MG63 (cell line): Measurements from ENCODE around the gene PADI2. TPM values are rescaled to one million over a fixed set of nuclear protein-coding genes. Genes with fewer than 3 reads are reported as not detected.
A peak's percentile ranks its signal among the peaks of the same experiment; 100 is the strongest.

Experiments
- DNase-seq: peaks from one replicate; pipeline ENCODE4 v3.0.0-alpha.2; 2020
- H3K27me3 ChIP-seq: fragments of 250-450 bp; sonication (Bioruptor Pico); 2 replicates; pipeline ENCODE4 v1.5.1; 2020; ENCODE audit warnings: mild to moderate bottlenecking, moderate library complexity
- H3K36me3 ChIP-seq: fragments of 250-450 bp; sonication (Bioruptor Pico); 2 replicates; pipeline ENCODE4 v1.5.1; 2020; ENCODE audit warnings: mild to moderate bottlenecking, moderate library complexity
- H3K4me3 ChIP-seq: fragments of 250-450 bp; sonication (Bioruptor Pico); 2 replicates; pipeline ENCODE4 v1.5.1; 2020; ENCODE audit warnings: mild to moderate bottlenecking, moderate library complexity
- H3K9me3 ChIP-seq: fragments of 250-450 bp; sonication (Bioruptor Pico); 2 replicates; pipeline ENCODE4 v1.5.1; 2020; ENCODE audit warnings: mild to moderate bottlenecking, moderate library complexity
- total RNA-seq: library from RNA; depleted of rRNA; stranded (reverse); fragments of >200 nt; shearing (Covaris generic); gene quantifications from 2 replicates; pipeline ENCODE4 v1.2.3, GENCODE V29; 2014; ENCODE audit warnings: low replicate concordance; rRNA removed

PADI2 gene
- total RNA-seq, 1 experiment from 2014 or later, result not detected

- H3K27me3 ChIP-seq, result no peaks in the 10 kb centered on the region
- H3K9me3 ChIP-seq, result no peaks in the 10 kb centered on the region
- no peak overlapping the region for H3K4me3 ChIP-seq
- H3K36me3 ChIP-seq, result peaks cover 59% of the 10 kb centered on the region
- DNase-seq, result no peak
Observed at GRCh38 chr1:17030206-17030605, 89.0 kb downstream of the PADI2 start.

GRCh38 chr1:17028662-17029188, 90.5 kb downstream of the PADI2 start:
- Histone ChIP-seq H3K27me3 (no peaks in the 10 kb centered on the region), H3K4me3 (no peak overlapping the region), H3K9me3 (no peaks in the 10 kb centered on the region), H3K36me3 (peaks cover 69% of the 10 kb centered on the region)
- DNase-seq, result peak; percentile 73

GRCh38 chr1:17027900-17028299, 91.4 kb downstream of the PADI2 start:
- no peak for DNase-seq
- Histone ChIP-seq H3K9me3 (no peaks in the 10 kb centered on the region), H3K4me3 (no peak overlapping the region), H3K27me3 (no peaks in the 10 kb centered on the region), H3K36me3 (peaks cover 72% of the 10 kb centered on the region)

- DNase-seq, result peak; percentile 94
- H3K36me3 ChIP-seq, result peaks cover 72% of the 10 kb centered on the region
- no peaks in the 10 kb centered on the region for H3K9me3 ChIP-seq
- H3K4me3 ChIP-seq, result no peak overlapping the region
- no peaks in the 10 kb centered on the region for H3K27me3 ChIP-seq
Observed at GRCh38 chr1:17027403-17027802, 91.8 kb downstream of the PADI2 start.

- Histone ChIP-seq H3K36me3 (peaks cover 88% of the 10 kb centered on the region), H3K27me3 (no peaks in the 10 kb centered on the region), H3K4me3 (no peak overlapping the region), H3K9me3 (no peaks in the 10 kb centered on the region)
- no peak for DNase-seq
Observed at GRCh38 chr1:17024721-17025120, 94.5 kb downstream of the PADI2 start.

GRCh38 chr1:17023573-17023972, 95.7 kb downstream of the PADI2 start:
- Histone ChIP-seq H3K27me3 (no peaks in the 10 kb centered on the region), H3K36me3 (peaks cover 91% of the 10 kb centered on the region), H3K4me3 (no peak overlapping the region), H3K9me3 (no peaks in the 10 kb centered on the region)
- DNase-seq, result no peak

DNA sequence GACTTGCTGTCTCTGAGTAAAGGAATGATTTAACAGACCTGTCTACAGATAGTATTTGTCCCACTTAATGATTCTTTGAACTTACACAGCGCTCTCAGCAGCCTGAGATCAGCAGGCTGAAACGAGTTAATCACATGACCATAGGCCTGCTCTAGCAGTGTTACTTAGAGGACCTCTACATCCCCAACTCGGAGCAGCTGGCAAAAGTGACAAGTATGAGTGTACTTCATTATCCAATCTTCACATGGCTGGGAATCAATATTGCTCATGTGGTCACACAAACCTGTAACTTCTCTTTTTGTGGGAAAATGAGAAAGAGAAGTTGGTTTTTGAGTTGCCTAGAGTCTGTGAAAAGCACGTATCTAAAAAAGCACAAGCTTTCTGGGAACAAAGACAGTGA, 96.1 kb downstream of the PADI2 start:
- no peak overlapping the region for H3K4me3 ChIP-seq
- DNase-seq, result no peak
- H3K36me3 ChIP-seq, result peaks cover 89% of the 10 kb centered on the region

GRCh38 chr1:17021896-17022295, 97.4 kb downstream of the PADI2 start:
- Histone ChIP-seq H3K36me3 (peaks cover 92% of the 10 kb centered on the region), H3K4me3 (no peak overlapping the region), H3K9me3 (no peaks in the 10 kb centered on the region), H3K27me3 (no peaks in the 10 kb centered on the region)
- no peak for DNase-seq

More for the DNA sequence above, 96.1 kb downstream of the PADI2 start:
- Histone ChIP-seq H3K27me3 (no peaks in the 10 kb centered on the region), H3K9me3 (no peaks in the 10 kb centered on the region)

DNA sequence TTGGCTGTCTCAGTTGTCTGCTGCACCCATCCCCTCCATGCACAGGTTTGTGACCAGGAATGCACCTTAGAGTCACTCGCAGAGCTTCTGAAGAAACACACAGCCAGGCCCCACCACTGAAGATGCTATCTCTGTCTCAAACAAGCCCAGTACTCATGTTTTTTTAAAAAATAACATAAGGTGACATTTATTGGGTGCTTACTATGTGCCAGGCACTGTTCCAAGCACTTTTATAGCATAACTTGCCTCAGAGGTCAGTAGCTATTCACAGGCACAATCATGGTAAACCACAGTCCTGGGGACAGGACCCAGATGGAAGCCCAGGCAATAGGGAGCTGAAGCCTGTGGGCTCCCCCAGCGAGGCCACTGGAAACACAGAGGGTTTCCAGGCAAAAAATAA, 98.7 kb downstream of the PADI2 start:
- Histone ChIP-seq H3K27me3 (no peaks in the 10 kb centered on the region), H3K9me3 (no peaks in the 10 kb centered on the region), H3K36me3 (peaks cover 78% of the 10 kb centered on the region), H3K4me3 (no peak overlapping the region)
- DNase-seq, result no peak

DNA sequence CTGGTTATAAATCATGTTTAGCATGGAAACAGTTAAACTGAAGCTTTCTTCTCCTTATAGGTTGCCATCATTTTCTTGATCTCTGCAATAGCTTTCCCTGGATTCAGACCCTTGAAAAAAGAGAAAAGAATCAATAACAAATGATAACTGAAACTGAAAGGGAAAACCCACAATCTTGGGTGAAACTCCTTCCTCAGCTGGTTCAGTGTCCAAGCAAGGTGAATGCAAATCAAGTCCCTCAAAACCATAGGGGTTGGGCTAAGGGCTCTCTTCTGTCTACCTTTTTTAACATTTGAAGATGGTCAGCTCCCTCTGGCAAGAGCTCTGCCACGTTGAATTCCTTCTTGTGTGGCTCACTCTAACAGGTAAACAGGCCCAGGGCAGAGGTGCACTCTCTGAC, 100.4 kb downstream of the PADI2 start:
- H3K9me3 ChIP-seq, result no peaks in the 10 kb centered on the region
- no peak for DNase-seq
- peaks cover 63% of the 10 kb centered on the region for H3K36me3 ChIP-seq
- no peaks in the 10 kb centered on the region for H3K27me3 ChIP-seq
- no peak overlapping the region for H3K4me3 ChIP-seq

DNA sequence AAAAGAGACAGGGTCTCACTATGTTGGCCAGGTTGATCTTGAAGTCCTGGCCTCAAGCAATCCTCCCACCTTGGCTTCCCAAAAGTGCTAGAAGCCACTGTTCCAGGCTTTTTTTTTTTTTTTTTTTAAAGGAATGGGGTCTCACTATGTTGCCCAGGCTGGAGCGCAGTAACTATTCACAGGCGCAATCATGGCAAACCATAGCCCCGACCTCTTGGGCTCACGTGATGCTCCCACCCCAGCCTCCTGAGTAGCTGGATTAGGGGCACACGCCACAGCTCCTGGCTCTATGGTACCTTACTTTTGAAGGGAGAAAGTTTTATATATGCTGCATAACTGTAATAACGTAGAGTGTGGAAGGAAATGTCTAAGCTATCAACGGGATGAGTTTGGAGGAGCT, 101.8 kb downstream of the PADI2 start:
- no peak for DNase-seq
- H3K27me3 ChIP-seq, result no peaks in the 10 kb centered on the region
- no peak overlapping the region for H3K4me3 ChIP-seq
- peaks cover 49% of the 10 kb centered on the region for H3K36me3 ChIP-seq
- H3K9me3 ChIP-seq, result no peaks in the 10 kb centered on the region

Other genes with a start within 250 kb of the PADI2 start
- gene RNU1-2, start 223.5 kb downstream of the PADI2 start, total RNA-seq, result not detected in 2 replicates
- gene CROCC, start 197.5 kb downstream of the PADI2 start, total RNA-seq, result 18.1 and 36.9 TPM in 2 replicates
- 112 and 123 TPM in 2 replicates for gene MFAP2, start 138.8 kb downstream of the PADI2 start, total RNA-seq
- gene ATP13A2, start 107.5 kb downstream of the PADI2 start, total RNA-seq, result 28.6 and 31.1 TPM in 2 replicates
- gene SDHB, start 65.4 kb downstream of the PADI2 start, total RNA-seq, result 332 and 487 TPM in 2 replicates
- 0.03 TPM in 1 of 2 replicates, not detected in the other for gene PADI1, start 85.7 kb upstream of the PADI2 start, total RNA-seq
- gene PADI3, start 129.6 kb upstream of the PADI2 start, total RNA-seq, result 0.53 and 7.3 TPM in 2 replicates
- gene PADI4, start 188.7 kb upstream of the PADI2 start, total RNA-seq, result not detected in 2 replicates